ENCODE results near the gene GPC6. TPM values are rescaled to one million over a fixed set of nuclear protein-coding genes. Genes with fewer than 3 reads are reported as not detected.

Gene GPC6
- total and polyA plus RNA-seq, 2 donors (not counting 3 experiments of a cell fraction or from before 2014, with no cell fraction given): 0.01 TPM; not detected in 1

- H3K9ac ChIP-seq (replicated peaks; ENCODE audit: extremely low read depth, insufficient read depth, low read length): no peak overlapping the region
- H3K36me3 ChIP-seq (ENCODE audit: control insufficient read depth in 2 of 2, extremely low read depth in 1 of 2, insufficient read depth in 2 of 2, low read length in 2 of 2): no peaks in the 10 kb centered on the region
- TF ChIP-seq FOS (IDR thresholded peaks at IDR 0.05; ENCODE audit: borderline replicate concordance, insufficient read depth, low read length) (no peak), EZH2 (IDR thresholded peaks at IDR 0.05; ENCODE audit: borderline replicate concordance, low read depth, low read length, severe bottlenecking) (no peak), POLR2AphosphoS5 (IDR thresholded peaks at IDR 0.05; ENCODE audit: insufficient read depth, low read depth, low read length) (no peak), GATA2 (IDR thresholded peaks at IDR 0.05; ENCODE audit: insufficient read depth, insufficient read length, low read depth, low read length) (no peak), MAX (IDR thresholded peaks at IDR 0.05; ENCODE audit: insufficient read depth, insufficient read length) (no peak), POLR2A (IDR thresholded peaks at IDR 0.05; ENCODE audit: low read depth, low read length) (no peak), JUN (IDR thresholded peaks at IDR 0.05; ENCODE audit: borderline replicate concordance, insufficient read depth, insufficient read length, low read depth) (no peak), CTCF (IDR thresholded peaks at IDR 0.05; ENCODE audit: extremely low read depth in 1 of 2, insufficient read depth in 1 of 2, low read depth in 1 of 2, low read length in 2 of 2) (no peak), MYC (IDR thresholded peaks at IDR 0.05; ENCODE audit: low read depth, low read length) (no peak)
- H3K27ac ChIP-seq (ENCODE audit: insufficient read depth, low read depth, low read length): no peak overlapping the region
- CTCF ChIA-PET: no interaction called here
- H3K27me3 ChIP-seq (ENCODE audit: control insufficient read depth in 2 of 2, insufficient read depth in 2 of 2, low read length in 2 of 2): no peaks in the 10 kb centered on the region
- H3K9me1 ChIP-seq (replicated peaks; ENCODE audit: control insufficient read depth, extremely low read depth, insufficient read depth, low read length): no peaks in the 10 kb centered on the region
- no peaks in the 10 kb centered on the region for H4K20me1 ChIP-seq (replicated peaks; ENCODE audit: control insufficient read depth, extremely low read depth, insufficient read depth, low read length)
- H3K9me3 ChIP-seq (replicated peaks; ENCODE audit: control insufficient read depth, insufficient read depth, low read length): peaks cover 2% of the 10 kb centered on the region
- no peaks in the 10 kb centered on the region for H3K79me2 ChIP-seq (ENCODE audit: control insufficient read depth, insufficient read depth, low read length)
- BruUV-seq (replicated peaks): no TSS peak
- H3K4me3 ChIP-seq (replicated peaks in 1 of 3; ENCODE audit: insufficient read depth in 1 of 3, low read depth in 1 of 3, low read length in 3 of 3): no peak overlapping the region
- DNase-seq (ENCODE audit: low read depth, low spot score) (no peak), FAIRE-seq (no peak)
- H3K4me1 ChIP-seq (ENCODE audit: control insufficient read depth, extremely low read depth, insufficient read depth, low read length): no peaks in the 10 kb centered on the region
- H2AFZ ChIP-seq (ENCODE audit: low read depth, low read length): no peak overlapping the region
- H3K4me2 ChIP-seq (ENCODE audit: insufficient read depth, low read length): no peak overlapping the region
- dilution Hi-C loops (cut with MboI; ENCODE audit: extremely low pct_ligation_motif_present, low sequenced_read_pairs) (no loop called here), intact Hi-C loops (cut with micrococcal nuclease) (no loop called here)
- POLR2A ChIA-PET: no interaction called here
These were observed 462.7 kb downstream of the GPC6 start for GRCh38 chr13:93689333-93689732.

Data from endothelial cell of umbilical vein (primary cell).